HG02678 (cell line): ENCODE data around the gene QSOX2.

Experiments
- ATAC-seq: cut with Tn5 transposase; IDR thresholded peaks from one replicate; pipeline ENCODE4 v1.9.1; 2021; ENCODE audit warnings: mild to moderate bottlenecking, moderate library complexity; ENCODE audit not compliant: unreplicated experiment

The QSOX2 gene

GRCh38 chr9:136283291-136284235, 38.0 kb upstream of the QSOX2 start:
- peak; percentile 83 for ATAC-seq

GRCh38 chr9:136282272-136282861, 36.8 kb upstream of the QSOX2 start:
- no peak for ATAC-seq

GRCh38 chr9:136281421-136282271, 36.0 kb upstream of the QSOX2 start:
- ATAC-seq = no peak

DNA sequence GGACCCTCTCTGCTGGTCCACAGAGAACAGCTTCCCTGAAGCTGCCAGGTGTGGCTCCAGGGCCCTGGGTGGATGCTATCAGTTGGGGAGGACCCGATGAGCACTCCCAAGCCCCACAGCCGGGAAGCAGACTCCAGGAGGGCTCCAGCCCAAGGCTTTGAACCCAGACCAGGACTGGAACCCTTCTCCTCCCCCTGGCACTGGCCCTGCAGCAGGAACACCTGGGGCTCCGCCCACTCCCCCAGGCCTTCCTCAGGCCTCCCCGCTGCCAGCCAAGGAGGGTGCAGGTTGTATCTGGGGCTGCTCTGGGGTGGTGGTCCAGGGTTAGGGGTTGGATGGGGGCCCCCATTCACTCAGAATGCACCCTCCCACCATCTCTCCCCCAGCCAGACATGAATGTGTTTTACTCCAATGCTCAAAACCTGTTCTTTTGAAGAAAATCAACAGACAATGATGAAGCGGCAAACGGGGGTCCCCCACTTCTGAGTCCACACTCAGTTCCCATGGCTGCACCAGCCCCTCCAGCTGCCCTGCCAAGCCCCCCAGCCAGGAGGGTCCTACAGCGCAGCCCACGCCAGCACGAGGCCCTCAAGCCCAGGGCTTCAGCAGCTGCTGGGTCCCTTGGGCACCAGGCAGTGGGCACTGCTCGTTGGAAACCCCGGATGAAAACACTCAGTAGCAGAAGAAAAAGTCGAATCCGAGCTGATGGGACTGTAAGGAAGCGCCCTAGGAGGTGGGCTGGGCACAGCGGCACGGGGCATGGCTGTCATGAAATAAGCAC, 35.1 kb upstream of the QSOX2 start:
- ATAC-seq = no peak

DNA sequence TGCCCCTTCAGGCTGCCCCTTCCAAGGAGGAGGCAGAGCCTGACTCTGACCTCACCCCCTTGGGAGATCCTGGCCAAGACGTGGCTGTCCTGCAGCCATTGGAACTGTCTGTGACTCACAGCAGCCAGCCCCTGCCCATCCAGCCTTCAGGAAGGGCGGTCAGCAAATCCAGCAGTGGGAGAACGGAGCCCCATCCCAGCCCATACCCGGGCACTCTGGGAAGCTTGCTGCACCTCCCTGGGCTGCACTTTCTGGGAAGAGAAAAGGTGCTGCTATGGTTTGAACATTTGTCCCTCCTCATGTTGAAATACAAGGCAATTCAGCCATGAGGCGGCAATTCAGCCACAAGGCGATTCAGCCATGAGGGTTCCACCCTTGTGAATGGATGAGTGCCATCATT, 33.9 kb upstream of the QSOX2 start:
- no peak for ATAC-seq

- ATAC-seq = no peak
Observed at GRCh38 chr9:136278894-136279293, 33.3 kb upstream of the QSOX2 start.

DNA sequence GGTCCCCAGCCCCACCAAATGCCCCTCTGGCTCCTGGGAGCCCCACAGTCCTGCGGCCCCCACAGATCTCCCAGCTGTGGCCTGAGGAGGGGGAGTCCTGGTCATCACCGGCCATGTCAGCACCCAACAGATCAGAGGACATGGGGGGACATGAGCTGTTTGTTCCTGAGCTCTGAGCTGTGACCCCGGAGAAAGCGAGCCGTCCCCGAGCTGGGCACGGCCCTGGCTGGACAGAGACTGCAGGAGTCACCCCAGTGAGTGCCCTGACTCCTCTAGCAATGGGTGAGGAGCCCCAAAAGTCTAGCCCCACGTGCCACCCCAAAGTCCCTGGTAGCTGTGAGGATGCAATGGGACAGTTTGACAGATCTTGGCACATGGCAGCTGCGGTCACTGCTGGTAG, 32.6 kb upstream of the QSOX2 start:
- ATAC-seq = no peak

DNA sequence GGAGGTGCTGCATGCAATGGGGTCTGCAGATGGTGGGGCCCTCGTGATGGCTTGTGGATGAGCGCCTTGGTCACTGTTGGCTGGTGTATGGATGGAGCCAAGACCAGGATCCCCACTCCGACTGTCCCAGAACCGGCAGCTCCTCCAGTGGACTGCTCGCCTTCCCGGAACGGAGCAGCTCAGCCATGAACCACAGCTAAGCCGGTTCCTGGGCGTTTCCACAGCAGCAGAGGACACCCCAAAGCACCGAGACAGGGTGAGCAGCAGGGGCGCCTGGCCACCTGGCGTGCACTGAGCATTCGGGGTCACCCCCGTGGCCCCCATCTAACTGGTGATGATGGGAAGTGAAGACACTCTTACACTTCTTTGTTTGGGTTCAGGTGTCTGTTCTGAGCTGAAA, 32.1 kb upstream of the QSOX2 start:
- ATAC-seq = no peak

GRCh38 chr9:136276716-136277115, 31.1 kb upstream of the QSOX2 start:
- no peak for ATAC-seq

DNA sequence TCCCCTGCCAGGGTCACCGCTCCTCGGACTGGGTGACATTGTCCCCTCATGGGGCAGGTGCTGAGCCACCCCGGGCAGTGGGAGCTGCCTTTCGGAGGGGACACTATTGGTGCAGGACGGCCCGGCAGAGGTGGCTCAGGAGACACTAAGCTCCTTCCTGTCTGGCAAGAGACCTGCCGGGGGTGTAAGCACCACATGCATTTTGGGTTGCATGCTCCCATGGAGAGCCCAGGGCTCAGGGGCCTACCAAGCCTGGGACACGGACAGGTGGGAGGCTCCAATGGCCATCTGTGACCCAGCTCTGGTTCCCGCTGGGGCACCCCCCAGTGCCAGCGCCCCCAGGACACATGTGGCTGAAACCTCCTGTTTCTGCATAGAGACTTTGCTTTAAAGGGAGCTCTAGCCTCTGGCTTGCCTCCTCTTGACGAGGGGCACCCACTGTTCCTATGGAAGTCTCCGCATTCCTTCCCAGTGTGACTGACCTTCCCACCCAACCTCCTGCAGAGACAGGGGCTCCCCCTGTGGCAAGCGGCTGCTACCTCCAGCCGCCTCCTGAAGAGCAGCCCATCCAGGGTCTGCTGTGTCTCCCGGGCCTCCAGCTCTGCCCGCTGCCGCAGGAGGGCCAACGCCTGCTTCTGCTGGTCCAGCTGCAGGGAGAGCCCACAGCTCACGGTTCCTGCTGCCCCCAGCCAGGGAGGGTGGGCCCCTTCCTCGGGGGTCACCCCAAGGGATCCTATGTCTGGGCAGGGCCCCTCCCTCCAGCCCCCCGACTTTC, 30.2 kb upstream of the QSOX2 start:
- no peak for ATAC-seq

- no peak for ATAC-seq
Observed at GRCh38 chr9:136274786-136275654, 29.4 kb upstream of the QSOX2 start.

DNA sequence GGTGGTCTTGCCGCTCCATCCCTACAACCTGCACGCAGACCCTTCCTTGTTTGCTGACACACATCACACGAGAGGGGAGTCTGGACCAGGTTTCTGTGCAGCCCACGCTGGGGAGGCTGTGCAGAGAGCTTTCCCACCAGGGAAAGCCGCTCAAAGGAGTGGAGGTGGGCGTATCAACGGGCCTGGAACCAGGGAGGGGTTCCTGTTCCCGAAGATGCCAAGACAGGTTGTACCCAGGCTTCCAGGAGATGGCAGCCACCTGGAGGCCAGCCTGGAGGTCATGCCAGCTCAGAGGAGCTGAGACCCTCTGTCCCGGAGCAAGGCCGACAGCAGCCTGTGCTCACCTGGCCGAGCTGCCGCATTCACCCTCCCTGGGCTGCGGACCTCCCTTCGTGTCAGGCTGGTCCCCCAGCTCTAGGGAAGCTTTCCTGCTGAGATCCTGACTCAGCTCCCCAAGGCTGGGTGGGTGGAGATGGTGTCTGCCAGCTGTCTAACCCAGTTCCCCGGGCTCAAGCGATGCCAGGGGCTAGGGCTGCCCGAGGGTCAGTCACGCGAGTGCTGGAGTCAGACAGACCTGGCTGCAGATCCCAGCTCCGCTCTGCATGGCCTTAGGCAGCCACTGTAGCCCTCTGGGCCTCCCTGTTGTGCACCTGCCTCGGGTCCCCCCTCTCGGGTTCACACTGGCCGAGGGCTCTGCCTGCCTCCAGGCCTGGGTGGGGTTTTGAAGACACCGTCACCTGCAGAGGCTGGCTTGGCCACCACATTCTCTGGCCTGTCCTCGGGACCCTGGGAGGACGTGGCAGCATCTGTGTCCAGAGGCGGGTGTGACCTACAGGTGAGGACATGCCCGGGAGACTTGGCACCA, 28.5 kb upstream of the QSOX2 start:
- no peak for ATAC-seq

GRCh38 chr9:136273244-136273865, 27.7 kb upstream of the QSOX2 start:
- ATAC-seq = no peak

DNA sequence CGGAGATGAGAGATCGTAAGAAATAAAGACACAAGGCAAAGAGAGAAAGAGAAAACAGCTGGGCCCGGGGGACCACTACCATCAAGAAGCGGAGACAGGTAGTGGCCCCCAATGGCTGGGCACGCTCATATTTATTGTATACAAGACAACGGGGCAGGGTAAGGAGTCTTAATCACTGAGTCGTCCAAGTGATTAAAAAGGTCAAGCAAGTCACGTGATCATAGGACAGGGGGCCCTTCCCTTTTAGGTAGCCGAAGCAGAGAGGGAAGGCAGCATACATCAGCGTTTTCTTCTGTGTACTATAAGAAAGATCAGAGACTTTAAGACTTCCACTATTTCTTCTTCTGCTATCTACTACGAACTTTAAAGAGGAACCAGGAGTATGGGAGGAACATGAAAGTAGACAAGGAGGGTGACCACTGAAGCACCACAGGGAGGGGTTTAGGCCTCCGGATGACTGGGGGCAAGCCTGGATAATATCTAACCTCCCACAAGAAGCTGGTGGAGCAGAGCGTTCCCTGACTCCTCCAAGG, 24.6 kb upstream of the QSOX2 start:
- no peak for ATAC-seq

- no peak for ATAC-seq
Observed at GRCh38 chr9:136268735-136269134, 23.1 kb upstream of the QSOX2 start.

DNA sequence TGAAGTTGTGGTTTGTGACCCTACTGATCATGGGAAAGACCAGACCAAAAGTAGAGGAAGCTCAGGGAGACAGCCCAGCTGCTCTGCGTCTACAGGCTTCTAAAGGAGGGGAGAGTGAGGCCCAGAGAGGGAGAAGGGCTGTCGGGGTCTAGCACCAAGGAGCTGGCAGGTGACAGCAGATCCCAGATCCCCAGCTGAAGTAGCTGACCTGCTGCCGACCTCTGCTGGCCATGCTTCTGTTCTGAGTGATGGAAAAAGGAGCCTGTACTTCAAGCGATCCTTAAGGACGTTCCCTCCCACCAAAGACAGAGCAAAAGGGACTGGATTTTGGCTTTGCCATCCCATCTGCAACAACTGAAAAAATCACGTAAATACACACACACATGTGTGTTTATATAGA, 22.7 kb upstream of the QSOX2 start:
- ATAC-seq = no peak
